MCF 10A (cell line): ENCODE data around the gene RELB. TPM values are rescaled to one million over a fixed set of nuclear protein-coding genes. Genes with fewer than 3 reads are reported as not detected.
A peak's percentile ranks its signal among the peaks of the same experiment; 100 is the strongest.

Experiments
- BruUV-seq: library from RNA; stranded (reverse); fragments of 400-500 nt; replicated peaks from 2 replicates; lab custom pipeline; 2021; lab: Mats Ljungman, UMichigan
- CTCF ChIA-PET: fragments of 300-600 bp; sonication (Branson Sonifier 250); formaldehyde crosslinking; extraction: SDS; loops from one replicate; lab custom pipeline; 2021; ENCODE audit warnings: antibody characterized with exemption, inconsistent platforms; lab: Yijun Ruan, JAX
- POLR2A ChIA-PET: fragments of 300-600, 350-650 bp; sonication (Branson Sonifier 250); formaldehyde crosslinking; extraction: SDS; loops from one replicate; lab custom pipeline; 2020; ENCODE audit warnings: antibody characterized with exemption, inconsistent platforms; lab: Yijun Ruan, JAX
- DNase-seq: peaks from one replicate; pipeline ENCODE4 v3.0.0-alpha.2; 2018; ENCODE audit not compliant: unreplicated experiment
- H3K27ac Mint-ChIP-seq: one replicate; pipeline ENCODE4 v1.8.0; 2022; ENCODE audit warnings: mild to moderate bottlenecking, low read depth, mixed read lengths; ENCODE audit not compliant: unreplicated experiment
- H3K27me3 Mint-ChIP-seq: one replicate; pipeline ENCODE4 v1.8.0; 2022; ENCODE audit warnings: mixed read lengths; ENCODE audit not compliant: insufficient read depth, unreplicated experiment
- H3K36me3 Mint-ChIP-seq: one replicate; pipeline ENCODE4 v1.8.0; 2022; ENCODE audit warnings: mild to moderate bottlenecking, moderate library complexity, mixed read lengths; ENCODE audit not compliant: insufficient read depth, unreplicated experiment
- H3K4me1 Mint-ChIP-seq: one replicate; pipeline ENCODE4 v1.8.0; 2022; ENCODE audit warnings: mixed read lengths; ENCODE audit not compliant: insufficient read depth, unreplicated experiment
- H3K4me3 Mint-ChIP-seq: one replicate; pipeline ENCODE4 v1.8.0; 2022; ENCODE audit warnings: mild to moderate bottlenecking, moderate library complexity, mixed read lengths; ENCODE audit not compliant: unreplicated experiment
- H3K9me3 Mint-ChIP-seq: one replicate; pipeline ENCODE4 v1.8.0; 2022; ENCODE audit warnings: mixed read lengths; ENCODE audit not compliant: unreplicated experiment
- CTCF ChIP-seq: fragments of 200-600 bp; IDR thresholded peaks from one replicate; pipeline ENCODE4 v1.8.0; 2022; ENCODE audit warnings: antibody characterized with exemption, mild to moderate bottlenecking; ENCODE audit not compliant: unreplicated experiment
- intact Hi-C: fragments of 100-400 bp; cut with micrococcal nuclease; formaldehyde crosslinking; loops from 2 replicates; pipeline ENCODE4 v1.14.1; 2022
- total RNA-seq: library from RNA; stranded (reverse); gene quantifications from 2 replicates; pipeline ENCODE4 v1.2.3, GENCODE V29; 2022

Gene RELB
- total RNA-seq, 1 experiment from 2014 or later = 39.8 TPM

- Mint-ChIP-seq H3K27ac (no peak overlapping the region), H3K27me3 (no peaks in the 10 kb centered on the region), H3K36me3 (peaks cover 50% of the 10 kb centered on the region), H3K4me3 (no peak overlapping the region), H3K4me1 (peaks cover 7% of the 10 kb centered on the region), H3K9me3 (no peaks in the 10 kb centered on the region)
- POLR2A ChIA-PET = interaction anchor here (0.6 to 1.2 kb wide), 4 partner anchors 19 to 376 kb away, joined by 3 to 9 read pairs (median 3); partner anchors contain the start of gene CLASRP
- CTCF ChIA-PET = interaction anchor here (0.6 to 3.4 kb wide), 2 partner anchors 13 to 14 kb away, joined by 3 to 13 read pairs; no protein-coding TSS in a partner anchor
- intact Hi-C loops = no loop called here
- TF ChIP-seq CTCF = no peak
- BruUV-seq = no TSS peak
- DNase-seq = no peak
Observed at GRCh38 chr19:45071969-45072790, 70.9 kb downstream of the RELB start.

GRCh38 chr19:45074744-45075300, 73.6 kb downstream of the RELB start:
- DNase-seq = no peak
- POLR2A ChIA-PET = interaction anchor here (0.5 to 7.5 kb wide), 9 partner anchors 15 to 1960 kb away, joined by 3 to 102 read pairs (median 4); partner anchors contain the start of genes BLOC1S3, CLASRP and PPP1R37
- CTCF ChIA-PET = interaction anchor here (0.6 to 2.4 kb wide), 2 partner anchors 15 to 1742 kb away, joined by 3 to 6 read pairs; no protein-coding TSS in a partner anchor
- Mint-ChIP-seq H3K27ac (peak overlapping the region; percentile 19), H3K4me1 (peaks cover 11% of the 10 kb centered on the region), H3K4me3 (peak overlapping the region; percentile 78), H3K9me3 (no peaks in the 10 kb centered on the region), H3K27me3 (no peaks in the 10 kb centered on the region), H3K36me3 (peaks cover 31% of the 10 kb centered on the region)
- TF ChIP-seq CTCF = no peak
- BruUV-seq = TSS peak; percentile 35
- intact Hi-C loops = no loop called here

GRCh38 chr19:45075301-45076028, 74.2 kb downstream of the RELB start:
- no peaks in the 10 kb centered on the region for H3K9me3 Mint-ChIP-seq
- peaks cover 24% of the 10 kb centered on the region for H3K36me3 Mint-ChIP-seq
- BruUV-seq = no TSS peak
- no peak for TF ChIP-seq CTCF
- CTCF ChIA-PET = interaction anchor here (0.6 to 2.4 kb wide), 4 partner anchors 16 to 1743 kb away, joined by 3 to 6 read pairs (median 3); no protein-coding TSS in a partner anchor
- no peak overlapping the region for H3K27ac Mint-ChIP-seq
- POLR2A ChIA-PET = interaction anchor here (0.6 to 7.5 kb wide), 9 partner anchors 16 to 1960 kb away, joined by 3 to 102 read pairs (median 3); partner anchors contain the start of genes BLOC1S3, CLASRP and PPP1R37
- H3K4me1 Mint-ChIP-seq = peaks cover 11% of the 10 kb centered on the region
- no peaks in the 10 kb centered on the region for H3K27me3 Mint-ChIP-seq
- DNase-seq = peak; percentile 82
- peak overlapping the region; percentile 78 for H3K4me3 Mint-ChIP-seq
- intact Hi-C loops = no loop called here
